Embryonic facial prominence (tissue), 1 donor: ENCODE measurements around the gene PTPN4.
"Not testable (repeated sequence)": the region's sequence is repeated elsewhere in the genome, so short reads cannot be mapped to it uniquely, and the experiment has no call there.

ENCODE experiments used
- DNase-seq: peaks from one replicate; pipeline ENCODE4 v3.0.0-alpha.2; 2016; ENCODE audit errors: extremely low spot score

PTPN4 gene

GRCh38 chr2:120016800-120017199 is 257.1 kb downstream of the PTPN4 start:
- DNase-seq: no peak

- DNase-seq: no peak
Measured at GRCh38 chr2:120017201-120017600, 257.5 kb downstream of the PTPN4 start.

- no peak for DNase-seq
Measured at GRCh38 chr2:120018549-120018948, 258.8 kb downstream of the PTPN4 start.

- no peak for DNase-seq
Measured at GRCh38 chr2:120020554-120020953, 260.8 kb downstream of the PTPN4 start.

- not testable (repeated sequence) for DNase-seq
Measured at GRCh38 chr2:120022505-120022904, 262.8 kb downstream of the PTPN4 start.

GRCh38 chr2:120026890-120027289 is 267.2 kb downstream of the PTPN4 start:
- no peak for DNase-seq

GRCh38 chr2:120028795-120029194 is 269.1 kb downstream of the PTPN4 start:
- no peak for DNase-seq

GRCh38 chr2:120029672-120030640 is 270.2 kb downstream of the PTPN4 start:
- no peak for DNase-seq

- no peak for DNase-seq
Measured at GRCh38 chr2:120032297-120032696, 272.6 kb downstream of the PTPN4 start.
